ENCODE data around the gene TOP1. TPM values are rescaled to one million over a fixed set of nuclear protein-coding genes. Genes with fewer than 3 reads are reported as not detected.

Gene TOP1
- total RNA-seq, 1 experiment from 2014 or later: 81.8 TPM

GRCh38 chr20:41135187-41135887 lies 106.7 kb downstream of the TOP1 start:
- ATAC-seq (peak; percentile 52), DNase-seq (ENCODE audit: low spot score) (peak; percentile 73)
- peak overlapping the region; percentile 78 for H3K4me3 Mint-ChIP-seq
- CTCF ChIA-PET: interaction anchor here (0.6 to 3.5 kb wide), 52 partner anchors 9 to 397 kb away, joined by 3 to 93 read pairs (median 5); partner anchors contain the start of genes LPIN3, TOP1 and ZHX3
- H3K9me3 Mint-ChIP-seq: no peaks in the 10 kb centered on the region; the same call in 1 of the 2 replicates
- TF ChIP-seq, protein P1, sequence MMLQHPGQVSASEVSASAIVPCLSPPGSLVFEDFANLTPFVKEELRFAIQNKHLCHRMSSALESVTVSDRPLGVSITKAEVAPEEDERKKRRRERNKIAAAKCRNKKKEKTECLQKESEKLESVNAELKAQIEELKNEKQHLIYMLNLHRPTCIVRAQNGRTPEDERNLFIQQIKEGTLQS (CRISPR knock-in tag; conservative IDR thresholded peaks at IDR 0.05): no peak
- TF ChIP-seq GABPB1 (CRISPR knock-in tag; IDR thresholded peaks at IDR 0.05): peak; percentile 36; the same call in 1 of the 2 replicates
- TF ChIP-seq, protein P2, sequence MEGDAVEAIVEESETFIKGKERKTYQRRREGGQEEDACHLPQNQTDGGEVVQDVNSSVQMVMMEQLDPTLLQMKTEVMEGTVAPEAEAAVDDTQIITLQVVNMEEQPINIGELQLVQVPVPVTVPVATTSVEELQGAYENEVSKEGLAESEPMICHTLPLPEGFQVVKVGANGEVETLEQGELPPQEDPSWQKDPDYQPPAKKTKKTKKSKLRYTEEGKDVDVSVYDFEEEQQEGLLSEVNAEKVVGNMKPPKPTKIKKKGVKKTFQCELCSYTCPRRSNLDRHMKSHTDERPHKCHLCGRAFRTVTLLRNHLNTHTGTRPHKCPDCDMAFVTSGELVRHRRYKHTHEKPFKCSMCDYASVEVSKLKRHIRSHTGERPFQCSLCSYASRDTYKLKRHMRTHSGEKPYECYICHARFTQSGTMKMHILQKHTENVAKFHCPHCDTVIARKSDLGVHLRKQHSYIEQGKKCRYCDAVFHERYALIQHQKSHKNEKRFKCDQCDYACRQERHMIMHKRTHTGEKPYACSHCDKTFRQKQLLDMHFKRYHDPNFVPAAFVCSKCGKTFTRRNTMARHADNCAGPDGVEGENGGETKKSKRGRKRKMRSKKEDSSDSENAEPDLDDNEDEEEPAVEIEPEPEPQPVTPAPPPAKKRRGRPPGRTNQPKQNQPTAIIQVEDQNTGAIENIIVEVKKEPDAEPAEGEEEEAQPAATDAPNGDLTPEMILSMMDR (IDR thresholded peaks at IDR 0.05): peak; percentile 71
- H3K27ac Mint-ChIP-seq: peak overlapping the region; percentile 20
- H3K36me3 Mint-ChIP-seq: peaks cover 5% of the 10 kb centered on the region
- peaks cover 34% of the 10 kb centered on the region for H3K4me1 Mint-ChIP-seq
- POLR2A ChIA-PET: interaction anchor here (1.7 kb wide), 1 partner anchor 37 kb away, joined by 3 read pairs; no protein-coding TSS in a partner anchor
- peaks cover 13% of the 10 kb centered on the region for H3K27me3 Mint-ChIP-seq (ENCODE audit: low read depth)

DNA sequence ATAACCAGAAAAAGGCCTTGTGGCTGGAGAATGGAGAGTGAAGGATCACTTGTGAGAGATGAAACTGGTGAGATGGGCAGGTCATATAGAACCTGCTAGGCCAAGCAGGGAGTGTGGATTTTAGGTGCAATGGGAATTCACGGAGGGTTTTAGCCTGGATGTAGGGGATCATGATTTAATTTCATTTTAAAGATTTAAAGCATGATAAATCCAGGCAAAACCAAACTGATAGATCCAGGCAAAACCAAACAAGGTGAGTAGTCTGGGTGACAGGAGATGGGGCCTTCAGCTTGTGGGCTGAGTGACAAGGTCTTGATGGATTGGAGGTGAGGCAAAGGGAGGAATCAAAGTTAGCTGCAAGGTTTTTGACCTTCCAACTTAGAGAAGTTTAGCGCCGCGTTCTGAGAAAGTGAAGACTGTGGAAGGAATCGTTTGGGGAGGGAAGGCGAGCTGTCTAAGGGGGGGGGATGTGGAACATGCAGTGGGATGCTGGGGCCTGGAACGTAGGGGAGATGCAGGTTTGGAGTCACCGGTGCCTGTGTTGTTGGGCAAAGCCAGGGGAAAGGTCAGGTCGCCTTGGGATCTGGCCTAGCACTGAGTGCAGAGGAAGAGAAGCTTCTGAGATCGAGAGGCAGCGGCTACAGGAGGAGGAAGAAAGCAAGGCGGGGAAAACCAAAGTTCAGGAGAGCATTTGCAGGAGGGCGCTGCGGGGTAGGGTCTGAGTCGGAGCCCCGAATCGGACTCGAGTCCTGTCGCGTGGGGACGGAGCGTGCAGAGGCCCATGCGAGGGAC lies 107.5 kb downstream of the TOP1 start:
- peaks cover 13% of the 10 kb centered on the region for H3K27me3 Mint-ChIP-seq (ENCODE audit: low read depth)
- ChIA-PET POLR2A (interaction anchor here (0.6 to 1.7 kb wide), 3 partner anchors 9 to 191 kb away, joined by 3 read pairs; no protein-coding TSS in a partner anchor), CTCF (interaction anchor here (0.6 to 3.5 kb wide), 45 partner anchors 10 to 259 kb away, joined by 3 to 93 read pairs (median 6); partner anchors contain the start of genes LPIN3, TOP1 and ZHX3)
- TF ChIP-seq NFE2L1 (CRISPR knock-in tag; IDR thresholded peaks at IDR 0.05) (0 out of 2 replicates have a peak, but pooled peaks have one; percentile 57), IRF2 (CRISPR knock-in tag; IDR thresholded peaks at IDR 0.05; ENCODE audit: borderline replicate concordance, low read depth) (no peak), ZBTB43 (CRISPR knock-in tag; IDR thresholded peaks at IDR 0.05) (peak; percentile 44; the same call in 1 of the 2 replicates), ZNF263 (CRISPR knock-in tag; IDR thresholded peaks at IDR 0.05; ENCODE audit: low read depth) (no peak), TP53 (CRISPR knock-in tag; IDR thresholded peaks at IDR 0.05) (no peak)
- TF ChIP-seq, protein P3, sequence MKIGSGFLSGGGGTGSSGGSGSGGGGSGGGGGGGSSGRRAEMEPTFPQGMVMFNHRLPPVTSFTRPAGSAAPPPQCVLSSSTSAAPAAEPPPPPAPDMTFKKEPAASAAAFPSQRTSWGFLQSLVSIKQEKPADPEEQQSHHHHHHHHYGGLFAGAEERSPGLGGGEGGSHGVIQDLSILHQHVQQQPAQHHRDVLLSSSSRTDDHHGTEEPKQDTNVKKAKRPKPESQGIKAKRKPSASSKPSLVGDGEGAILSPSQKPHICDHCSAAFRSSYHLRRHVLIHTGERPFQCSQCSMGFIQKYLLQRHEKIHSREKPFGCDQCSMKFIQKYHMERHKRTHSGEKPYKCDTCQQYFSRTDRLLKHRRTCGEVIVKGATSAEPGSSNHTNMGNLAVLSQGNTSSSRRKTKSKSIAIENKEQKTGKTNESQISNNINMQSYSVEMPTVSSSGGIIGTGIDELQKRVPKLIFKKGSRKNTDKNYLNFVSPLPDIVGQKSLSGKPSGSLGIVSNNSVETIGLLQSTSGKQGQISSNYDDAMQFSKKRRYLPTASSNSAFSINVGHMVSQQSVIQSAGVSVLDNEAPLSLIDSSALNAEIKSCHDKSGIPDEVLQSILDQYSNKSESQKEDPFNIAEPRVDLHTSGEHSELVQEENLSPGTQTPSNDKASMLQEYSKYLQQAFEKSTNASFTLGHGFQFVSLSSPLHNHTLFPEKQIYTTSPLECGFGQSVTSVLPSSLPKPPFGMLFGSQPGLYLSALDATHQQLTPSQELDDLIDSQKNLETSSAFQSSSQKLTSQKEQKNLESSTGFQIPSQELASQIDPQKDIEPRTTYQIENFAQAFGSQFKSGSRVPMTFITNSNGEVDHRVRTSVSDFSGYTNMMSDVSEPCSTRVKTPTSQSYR (CRISPR knock-in tag; IDR thresholded peaks at IDR 0.05): no peak
- no peaks in the 10 kb centered on the region for H3K9me3 Mint-ChIP-seq
- peak overlapping the region; percentile 50 for H3K27ac Mint-ChIP-seq
- DNase-seq (ENCODE audit: low spot score): no peak
- ATAC-seq: peak; percentile 0; the same call in 1 of the 2 replicates
- H3K4me3 Mint-ChIP-seq: peak overlapping the region; percentile 78
- peaks cover 41% of the 10 kb centered on the region for H3K4me1 Mint-ChIP-seq
- H3K36me3 Mint-ChIP-seq: peaks cover 3% of the 10 kb centered on the region; the same call in 1 of the 2 replicates

- H3K9me3 Mint-ChIP-seq: no peaks in the 10 kb centered on the region
- TF ChIP-seq TP53 (CRISPR knock-in tag; IDR thresholded peaks at IDR 0.05) (peak; percentile 42; the same call in 1 of the 2 replicates), NFYB (CRISPR knock-in tag; conservative IDR thresholded peaks at IDR 0.05; ENCODE audit: low read depth) (peak; percentile 75), CDX4 (CRISPR knock-in tag; IDR thresholded peaks at IDR 0.05; ENCODE audit: borderline replicate concordance) (no peak), TEAD4 (CRISPR knock-in tag; IDR thresholded peaks at IDR 0.05) (no peak), ZNF671 (CRISPR knock-in tag; IDR thresholded peaks at IDR 0.05) (no peak)
- TF ChIP-seq, protein P4, sequence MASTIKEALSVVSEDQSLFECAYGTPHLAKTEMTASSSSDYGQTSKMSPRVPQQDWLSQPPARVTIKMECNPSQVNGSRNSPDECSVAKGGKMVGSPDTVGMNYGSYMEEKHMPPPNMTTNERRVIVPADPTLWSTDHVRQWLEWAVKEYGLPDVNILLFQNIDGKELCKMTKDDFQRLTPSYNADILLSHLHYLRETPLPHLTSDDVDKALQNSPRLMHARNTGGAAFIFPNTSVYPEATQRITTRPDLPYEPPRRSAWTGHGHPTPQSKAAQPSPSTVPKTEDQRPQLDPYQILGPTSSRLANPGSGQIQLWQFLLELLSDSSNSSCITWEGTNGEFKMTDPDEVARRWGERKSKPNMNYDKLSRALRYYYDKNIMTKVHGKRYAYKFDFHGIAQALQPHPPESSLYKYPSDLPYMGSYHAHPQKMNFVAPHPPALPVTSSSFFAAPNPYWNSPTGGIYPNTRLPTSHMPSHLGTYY (CRISPR knock-in tag; IDR thresholded peaks at IDR 0.05): no peak
- TF ChIP-seq, protein P5, sequence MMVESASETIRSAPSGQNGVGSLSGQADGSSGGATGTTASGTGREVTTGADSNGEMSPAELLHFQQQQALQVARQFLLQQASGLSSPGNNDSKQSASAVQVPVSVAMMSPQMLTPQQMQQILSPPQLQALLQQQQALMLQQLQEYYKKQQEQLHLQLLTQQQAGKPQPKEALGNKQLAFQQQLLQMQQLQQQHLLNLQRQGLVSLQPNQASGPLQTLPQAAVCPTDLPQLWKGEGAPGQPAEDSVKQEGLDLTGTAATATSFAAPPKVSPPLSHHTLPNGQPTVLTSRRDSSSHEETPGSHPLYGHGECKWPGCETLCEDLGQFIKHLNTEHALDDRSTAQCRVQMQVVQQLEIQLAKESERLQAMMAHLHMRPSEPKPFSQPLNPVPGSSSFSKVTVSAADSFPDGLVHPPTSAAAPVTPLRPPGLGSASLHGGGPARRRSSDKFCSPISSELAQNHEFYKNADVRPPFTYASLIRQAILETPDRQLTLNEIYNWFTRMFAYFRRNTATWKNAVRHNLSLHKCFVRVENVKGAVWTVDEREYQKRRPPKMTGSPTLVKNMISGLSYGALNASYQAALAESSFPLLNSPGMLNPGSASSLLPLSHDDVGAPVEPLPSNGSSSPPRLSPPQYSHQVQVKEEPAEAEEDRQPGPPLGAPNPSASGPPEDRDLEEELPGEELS (CRISPR knock-in tag; IDR thresholded peaks at IDR 0.05): peak; percentile 86
Measured at GRCh38 chr20:41136680-41137613, 108.3 kb downstream of the TOP1 start, which contains the start of gene PLCG1. Gene PLCG1, plus strand, starts transcription at chr20:41137543. Its CDS starts 99 bp downstream, at chr20:41137642.

More at GRCh38 chr20:41136680-41137613, 108.3 kb downstream of the TOP1 start, which contains the start of gene PLCG1:
- peak within 1 kb of the TSS; percentile 89 for H3K4me3 Mint-ChIP-seq
- H3K36me3 Mint-ChIP-seq: peaks cover 3% of the 10 kb centered on the region; the same call in 1 of the 2 replicates
- ChIA-PET CTCF (interaction anchor here (1.0 to 3.5 kb wide), 15 partner anchors 9 to 259 kb away, joined by 4 to 93 read pairs (median 17); partner anchors contain the start of gene LPIN3), POLR2A (interaction anchor here (0.6 to 0.8 kb wide), 2 partner anchors 10 to 190 kb away, joined by 3 read pairs; no protein-coding TSS in a partner anchor)
- peak within 1 kb of the TSS; percentile 83 for H3K27ac Mint-ChIP-seq
- ATAC-seq: peak; percentile 67
- H3K27me3 Mint-ChIP-seq (ENCODE audit: low read depth): peaks cover 13% of the 10 kb centered on the region
- DNase-seq (ENCODE audit: low spot score): peak; percentile 92
- H3K4me1 Mint-ChIP-seq: peaks cover 50% of the 10 kb centered on the region

Data from WTC11 (cell line).